HL-60/S4 (cell line): ENCODE results near the gene ZNF571.

Source experiments
- in situ Hi-C: fragments of 300-500 bp; cut with MboI; formaldehyde crosslinking; loops from 2 replicates; pipeline ENCODE4 v1.14.3; 2022; ENCODE audit warnings: low sequenced_read_pairs

ZNF571 gene

DNA sequence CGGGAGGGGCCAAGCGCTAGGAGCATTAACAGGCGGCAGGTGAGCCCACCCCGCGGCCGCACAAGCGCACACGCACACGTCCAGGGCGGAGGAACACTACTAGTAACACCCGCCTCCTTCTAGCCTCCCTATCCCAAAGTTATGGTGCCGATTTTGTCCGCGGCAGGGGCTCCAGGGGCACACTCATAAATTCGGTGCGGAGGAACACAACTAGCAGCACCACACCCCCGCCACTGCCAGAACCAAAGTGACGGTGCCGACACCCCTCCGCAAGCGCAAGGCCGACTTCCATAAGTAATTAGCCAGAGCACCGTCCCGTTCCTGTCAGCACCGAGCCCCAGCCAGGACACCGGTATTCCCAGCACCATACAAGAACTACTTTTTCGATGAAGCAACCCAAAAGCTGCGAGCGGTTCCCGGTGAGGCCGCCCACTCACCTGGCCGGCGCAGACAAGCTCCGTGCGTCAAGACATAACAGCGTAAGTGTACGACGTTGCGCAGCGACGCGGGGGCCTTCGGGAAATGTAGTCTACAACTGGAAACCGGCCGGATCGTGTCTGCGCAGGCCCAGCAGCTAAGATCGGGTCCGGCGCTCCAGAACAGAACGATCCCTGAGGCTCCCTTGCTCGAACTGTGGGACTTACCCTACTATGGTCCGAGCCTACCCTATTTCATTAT is at the start of gene ZNF571, which contains the start of gene ZNF540:
TSS of gene ZNF571 (minus strand) at position 489 of the 678 bp plus-strand sequence. CDS start 8,116 bp downstream, outside the sequence.
TSS of gene ZNF540 (plus strand) at position 573 of the 678 bp plus-strand sequence. CDS start 3,572 bp downstream, outside the sequence.
- in situ Hi-C loops = no loop called here

DNA sequence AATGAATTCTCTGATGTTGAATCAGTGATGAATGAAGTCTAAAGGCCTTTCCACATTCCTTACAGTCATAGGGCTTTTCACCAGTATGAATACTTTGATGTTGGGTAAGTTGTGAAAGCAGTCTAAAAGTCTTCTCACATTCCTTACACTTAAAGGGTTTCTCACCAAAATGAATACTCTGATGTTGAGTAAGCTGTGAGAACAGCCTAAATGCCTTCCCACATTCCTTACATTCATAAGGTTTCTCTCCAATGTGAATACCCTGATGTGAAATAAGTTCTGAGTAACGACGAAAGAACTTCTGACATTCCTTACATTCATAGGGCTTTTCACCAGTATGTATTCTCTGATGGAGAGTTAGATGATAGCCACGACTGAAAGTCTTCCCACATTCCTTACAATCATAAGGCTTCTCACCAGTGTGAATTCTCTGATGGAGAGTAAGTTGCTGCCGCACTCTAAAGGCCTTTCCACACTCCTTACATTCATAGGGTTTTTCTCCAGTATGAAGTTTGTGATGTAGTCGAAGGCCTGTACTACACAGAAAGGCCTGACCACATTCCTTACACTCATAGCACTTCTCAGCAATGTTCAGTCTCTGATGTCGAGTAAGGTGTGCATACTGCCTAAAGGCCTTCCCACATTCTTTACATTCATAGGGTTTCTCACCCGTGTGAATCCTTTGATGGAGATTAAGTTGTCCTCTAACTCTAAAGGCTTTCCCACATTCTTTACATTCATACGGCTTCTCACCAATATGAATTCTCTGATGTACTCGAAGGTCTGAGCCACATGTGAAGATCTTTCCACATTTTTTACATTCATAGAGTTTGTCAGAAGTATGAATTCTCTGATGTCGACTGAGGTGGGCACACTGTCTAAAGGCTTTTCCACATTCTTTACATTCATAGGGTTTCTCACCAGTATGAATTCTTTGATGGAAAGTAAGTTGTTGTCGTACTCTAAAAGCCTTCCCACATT is 40.8 kb upstream of the ZNF571 start:
- in situ Hi-C loops = no loop called here

DNA sequence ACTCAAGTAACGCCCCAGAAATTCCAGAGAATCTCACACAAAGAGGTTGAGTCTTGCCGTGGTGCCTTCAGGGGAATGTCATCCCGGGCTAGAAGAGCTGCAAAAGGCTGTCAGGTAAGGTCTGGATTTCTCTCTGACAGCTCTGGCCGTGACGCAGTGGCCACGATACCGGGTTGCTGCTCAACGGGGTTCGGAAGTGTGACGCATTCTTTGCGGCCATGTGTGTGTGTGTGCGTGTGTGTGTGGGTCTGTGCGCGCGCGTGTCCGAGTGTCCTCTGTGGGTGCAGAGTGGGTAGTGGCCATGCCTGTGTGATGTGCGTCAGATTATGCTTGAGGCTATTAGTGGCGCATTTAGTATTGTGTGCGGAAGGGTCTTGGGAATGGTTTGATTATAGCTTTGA is 390 bp upstream of the ZNF571 start:
- in situ Hi-C loops = no loop called here

DNA sequence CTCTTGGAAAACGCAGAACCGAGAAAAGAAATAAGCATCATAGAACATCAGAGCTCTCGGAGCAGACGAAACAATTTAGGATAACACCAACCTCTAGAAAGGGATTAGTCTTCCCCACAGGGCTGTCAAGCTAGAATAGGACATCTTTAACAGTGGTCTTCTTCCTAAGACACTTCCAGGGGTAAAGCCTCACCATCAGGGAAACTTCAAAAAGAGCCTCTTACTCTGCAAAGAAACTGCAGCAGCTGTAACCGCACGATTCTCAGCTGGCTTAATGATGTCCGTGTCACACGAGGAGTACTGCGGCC is 642 bp downstream of the ZNF571 start:
- in situ Hi-C loops = no loop called here

DNA sequence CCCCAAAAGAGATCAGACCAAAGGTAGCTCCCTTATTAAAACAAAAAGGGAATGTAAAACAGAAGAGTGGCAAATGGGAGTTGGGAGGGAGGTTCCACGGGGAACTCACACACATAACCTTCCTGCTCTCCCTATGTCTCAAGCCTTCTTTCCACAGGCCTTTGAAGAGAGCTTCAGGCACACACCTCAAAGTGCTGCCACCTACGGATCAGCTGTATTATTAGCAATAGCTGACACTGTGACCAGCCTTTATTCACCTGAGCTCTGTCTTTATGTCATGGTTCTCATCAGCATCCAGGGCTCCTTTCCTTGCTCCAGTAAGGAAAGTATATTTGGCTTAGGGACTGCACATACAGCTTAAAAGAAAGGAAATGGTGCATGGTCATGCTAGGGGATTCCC is 11.3 kb downstream of the ZNF571 start:
- in situ Hi-C loops = no loop called here

DNA sequence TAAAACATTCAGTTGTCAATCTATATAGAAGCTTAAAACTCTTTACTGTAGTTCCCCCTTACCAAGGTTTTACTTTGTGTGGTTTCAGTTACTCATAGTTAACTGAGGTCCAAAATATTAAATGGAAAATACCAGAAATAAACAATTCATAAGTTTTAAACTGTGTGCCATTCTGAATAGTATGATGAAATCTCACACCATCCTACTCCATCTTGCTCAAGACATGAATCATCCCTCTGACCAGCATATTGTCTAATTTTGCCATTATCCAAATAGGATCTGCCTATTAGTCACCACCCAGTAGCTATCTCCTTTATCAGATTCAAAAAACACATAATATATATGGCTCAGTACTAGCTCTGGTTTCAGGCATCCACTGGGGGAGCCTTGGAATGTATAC is 22.4 kb downstream of the ZNF571 start:
- in situ Hi-C loops = no loop called here

DNA sequence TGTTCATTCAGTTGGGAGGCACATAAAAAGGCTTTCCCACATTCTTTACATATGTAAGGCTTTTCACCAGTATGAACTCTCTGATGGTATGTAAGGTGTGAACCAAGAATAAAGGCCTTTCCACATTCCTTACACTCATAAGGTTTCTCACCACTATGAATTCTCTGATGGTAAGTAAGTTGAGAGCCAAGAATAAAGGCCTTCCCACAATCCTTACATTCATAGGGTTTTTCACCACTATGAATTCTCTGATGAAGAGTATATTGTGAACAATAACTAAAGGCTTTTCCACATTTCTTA is 29.3 kb downstream of the ZNF571 start:
- in situ Hi-C loops = no loop called here

DNA sequence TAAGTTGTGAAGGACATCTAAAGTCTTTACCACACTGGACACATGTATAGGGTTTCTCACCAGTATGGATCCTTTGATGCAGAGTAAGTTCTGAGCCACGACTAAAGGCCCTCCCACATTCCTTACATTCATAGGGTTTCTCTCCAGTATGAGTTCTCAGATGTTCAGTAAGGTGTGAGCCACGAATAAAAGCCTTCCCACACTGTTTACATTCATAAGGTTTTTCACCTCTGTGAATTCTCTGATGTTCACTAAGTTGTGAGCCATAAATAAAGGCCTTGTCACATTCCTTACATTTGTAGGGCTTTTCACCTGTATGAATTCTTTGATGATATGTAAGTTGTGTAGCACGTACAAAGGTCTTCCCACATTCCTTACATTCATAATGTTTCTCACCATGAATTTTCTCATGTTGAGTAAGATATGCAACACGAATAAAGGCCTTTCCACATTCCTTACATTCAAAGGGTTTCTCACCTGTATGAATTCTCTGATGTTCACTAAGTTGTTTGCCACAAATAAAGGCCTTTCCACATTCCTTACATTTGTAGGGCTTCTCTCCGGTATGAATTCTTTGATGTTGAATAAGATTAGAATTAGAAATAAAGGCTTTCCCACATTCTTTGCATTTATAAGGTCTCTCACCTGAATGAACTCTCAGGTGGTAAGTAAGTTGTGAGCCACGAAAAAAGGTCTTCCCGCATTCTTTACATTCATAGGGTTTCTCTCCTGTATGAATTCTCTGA is 29.8 kb downstream of the ZNF571 start:
- in situ Hi-C loops = no loop called here

DNA sequence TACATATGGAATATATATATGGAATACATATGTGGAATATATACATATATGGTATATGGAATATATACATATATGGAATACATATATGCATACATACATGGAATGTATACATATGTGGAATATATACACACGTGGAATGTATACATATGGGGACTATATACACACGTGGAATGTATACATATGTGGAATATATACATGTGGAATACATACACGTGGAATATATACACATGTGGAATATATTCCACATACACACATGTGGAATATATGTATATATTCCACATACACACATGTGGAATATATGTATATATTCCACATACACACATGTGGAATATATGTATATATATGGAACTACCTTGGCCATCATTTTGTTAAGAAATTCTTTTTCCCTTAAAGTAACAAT is 31.1 kb downstream of the ZNF571 start:
- in situ Hi-C loops = no loop called here

DNA sequence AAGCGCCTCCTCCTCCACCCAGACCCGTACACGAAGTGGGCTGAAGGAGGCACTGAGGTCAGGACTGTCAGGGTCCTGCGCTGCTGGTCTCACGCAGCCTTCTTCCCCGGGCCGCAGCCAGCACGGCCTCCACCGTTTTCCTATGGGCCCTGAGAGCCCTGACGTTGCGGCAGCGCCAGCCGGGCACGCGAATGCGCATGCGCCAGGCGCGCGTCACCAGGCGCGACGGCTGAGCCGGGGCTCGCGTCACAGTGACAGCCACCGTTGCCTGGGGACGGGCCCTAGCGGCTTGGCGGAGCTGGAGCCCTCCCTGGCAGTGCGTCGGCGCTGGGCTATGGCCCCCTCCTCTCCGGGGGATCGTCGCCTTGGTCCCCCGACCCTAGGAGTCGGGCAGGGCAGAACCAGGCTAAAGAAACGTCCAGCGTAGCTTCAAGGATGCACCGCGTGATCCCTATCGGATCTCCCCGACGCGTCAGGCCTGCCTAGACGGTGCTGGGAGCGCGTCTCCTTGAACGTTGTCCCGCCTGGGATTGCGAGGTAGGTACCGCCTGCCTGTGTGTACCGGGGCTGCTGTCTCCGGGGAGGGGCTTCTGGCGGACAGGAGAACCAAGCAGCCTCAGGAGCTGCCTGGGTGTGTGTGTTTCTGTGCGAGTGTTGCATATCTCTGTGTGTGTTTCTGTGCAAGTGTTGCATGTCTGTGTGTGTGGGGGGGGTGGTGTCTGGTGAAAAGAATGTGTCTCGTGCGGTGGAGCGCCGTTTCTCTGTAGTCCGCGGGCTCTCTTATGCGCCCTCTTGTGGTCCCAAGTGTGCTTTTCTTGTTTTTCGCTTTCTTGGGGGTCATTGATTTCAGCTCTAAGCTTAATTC is 43.2 kb downstream of the ZNF571 start:
- in situ Hi-C loops = no loop called here

DNA sequence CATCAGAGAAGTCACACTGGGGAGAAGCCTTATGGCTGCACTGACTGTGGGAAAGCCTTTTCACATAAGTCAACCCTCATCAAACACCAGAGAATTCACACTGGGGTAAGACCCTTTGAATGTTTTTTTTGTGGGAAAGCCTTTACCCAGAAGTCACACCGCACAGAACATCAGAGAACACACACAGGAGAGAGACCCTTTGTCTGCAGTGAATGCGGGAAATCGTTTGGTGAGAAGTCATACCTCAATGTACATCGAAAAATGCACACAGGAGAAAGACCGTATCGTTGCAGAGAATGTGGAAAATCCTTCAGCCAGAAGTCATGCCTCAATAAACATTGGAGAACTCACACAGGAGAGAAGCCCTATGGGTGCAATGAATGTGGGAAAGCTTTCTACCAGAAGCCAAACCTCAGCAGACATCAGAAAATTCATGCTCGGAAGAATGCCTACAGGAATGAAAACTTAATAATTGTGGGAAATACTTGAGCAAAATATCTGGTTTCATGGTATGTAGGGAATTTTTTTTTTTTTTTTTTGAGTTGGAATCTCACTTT is 57.1 kb downstream of the ZNF571 start:
- in situ Hi-C loops = no loop called here

DNA sequence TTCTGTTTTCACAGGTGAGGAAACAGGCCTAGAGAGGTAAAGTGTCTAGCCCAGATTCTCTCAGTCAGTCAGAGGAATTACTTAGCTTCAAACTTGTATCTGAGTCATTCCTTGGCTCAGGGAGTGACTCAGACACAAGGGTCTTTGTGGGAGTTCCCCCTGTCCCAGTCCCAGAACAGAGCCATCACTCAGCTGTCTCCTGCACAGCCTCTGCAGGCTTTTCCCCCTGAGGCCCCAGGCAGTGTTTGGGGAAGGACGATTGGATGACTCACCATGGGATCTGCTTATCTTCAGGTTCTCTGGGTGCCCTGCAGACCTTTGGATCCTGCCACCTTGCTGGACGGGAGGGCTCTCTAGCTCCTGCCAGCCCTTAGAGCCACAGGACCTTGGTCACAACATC is 74.7 kb downstream of the ZNF571 start:
- in situ Hi-C loops = no loop called here
